T47D (cell line): ENCODE data around the gene DNAJC5G.

Source experiments
- DNase-seq, 2 experiments: peaks; one replicate each; pipeline versions ENCODE4 v3.0.0 to v3.0.0-alpha.2; 2011 to 2012; ENCODE audit warnings: low read depth in 1 of 2, low spot score in 1 of 2
- JUND ChIP-seq: IDR thresholded peaks from 2 replicates; pipeline ENCODE4 v1.6.1; 2012; ENCODE audit warnings: low read depth
- in situ Hi-C: cut with HindIII; loops from 2 replicates; pipeline ENCODE4 v1.10.0; 2016; ENCODE audit warnings: low sequenced_read_pairs, low pct_unique_long_range_greater_than_20kb

Gene DNAJC5G

GRCh38 chr2:27278010-27278409 lies 2.8 kb downstream of the DNAJC5G start:
- TF ChIP-seq JUND: no peak
- no peak for DNase-seq
- in situ Hi-C loops: no loop called here

GRCh38 chr2:27280826-27281225 lies 5.6 kb downstream of the DNAJC5G start:
- in situ Hi-C loops: no loop called here
- TF ChIP-seq JUND: no peak

GRCh38 chr2:27281442-27281841 lies 6.2 kb downstream of the DNAJC5G start:
- DNase-seq: no peak
- in situ Hi-C loops: no loop called here
- no peak for TF ChIP-seq JUND

More at GRCh38 chr2:27280826-27281225, 5.6 kb downstream of the DNAJC5G start:
- no peak for DNase-seq

GRCh38 chr2:27281855-27282559 lies 6.8 kb downstream of the DNAJC5G start, which contains the start of gene TRIM54:
Gene TRIM54, plus strand, starts transcription at chr2:27282429. Its CDS starts 303 bp downstream, at chr2:27282732.
- no peak for DNase-seq
- in situ Hi-C loops: no loop called here

GRCh38 chr2:27282892-27283291 lies 7.7 kb downstream of the DNAJC5G start:
- no peak for DNase-seq
- no peak for TF ChIP-seq JUND
- in situ Hi-C loops: no loop called here

More at GRCh38 chr2:27281855-27282559, 6.8 kb downstream of the DNAJC5G start, which contains the start of gene TRIM54:
- no peak for TF ChIP-seq JUND

- in situ Hi-C loops: no loop called here
- no peak for TF ChIP-seq JUND
- DNase-seq: no peak
Measured at GRCh38 chr2:27284996-27285395, 9.8 kb downstream of the DNAJC5G start.

- in situ Hi-C loops: no loop called here
- no peak for TF ChIP-seq JUND
- DNase-seq: no peak
Measured at GRCh38 chr2:27285481-27285880, 10.2 kb downstream of the DNAJC5G start.

GRCh38 chr2:27288610-27289009 lies 13.4 kb downstream of the DNAJC5G start:
- in situ Hi-C loops: no loop called here
- no peak for TF ChIP-seq JUND
- no peak for DNase-seq

- no peak for DNase-seq
- TF ChIP-seq JUND: no peak
- in situ Hi-C loops: no loop called here
Measured at GRCh38 chr2:27290549-27290948, 15.3 kb downstream of the DNAJC5G start.

- in situ Hi-C loops: no loop called here
- no peak for TF ChIP-seq JUND
- DNase-seq: no peak
Measured at GRCh38 chr2:27291865-27292264, 16.6 kb downstream of the DNAJC5G start.

- no peak for TF ChIP-seq JUND
- DNase-seq: no peak
- in situ Hi-C loops: no loop called here
Measured at GRCh38 chr2:27294928-27295327, 19.7 kb downstream of the DNAJC5G start.

- DNase-seq: no peak
- TF ChIP-seq JUND: no peak
- in situ Hi-C loops: no loop called here
Measured at GRCh38 chr2:27296481-27296880, 21.2 kb downstream of the DNAJC5G start.

- no peak for TF ChIP-seq JUND
- no peak for DNase-seq
- in situ Hi-C loops: no loop called here
Measured at GRCh38 chr2:27297195-27297594, 22.0 kb downstream of the DNAJC5G start.
